CD4-positive, alpha-beta memory T cell (primary cell): Measurements from ENCODE around the gene ZNF770. TPM values are rescaled to one million over a fixed set of nuclear protein-coding genes. Genes with fewer than 3 reads are reported as not detected.
"Not testable (repeated sequence)": the region's sequence is repeated elsewhere in the genome, so short reads cannot be mapped to it uniquely, and the experiment has no call there.

Experiments
- CTCF ChIA-PET: fragments of 350-600 bp; sonication (Branson Sonifier 250); formaldehyde crosslinking; loops from one replicate; lab custom pipeline; 2021; ENCODE audit warnings: inconsistent platforms; ENCODE audit not compliant: partially characterized antibody; lab: Charles Lee
- POLR2A ChIA-PET: fragments of 350-600 bp; sonication (Branson Sonifier 250); formaldehyde crosslinking; loops from one replicate; lab custom pipeline; 2021; ENCODE audit not compliant: partially characterized antibody; lab: Charles Lee
- DNase-seq, 5 donors: peaks; one replicate each; pipeline versions ENCODE4 v3.0.0 to v3.0.0-alpha.2; 2020 to 2022; ENCODE audit warnings: mixed read lengths in 1 of 5
- H3K27ac ChIP-seq: one replicate; pipeline ENCODE4 v1.7.0; 2013; ENCODE audit warnings: low read depth, low read length
- H3K27me3 ChIP-seq: 2 replicates; pipeline ENCODE4 v1.7.0; 2013; ENCODE audit warnings: mild to moderate bottlenecking, low read length, moderate library complexity; ENCODE audit not compliant: insufficient read depth
- H3K36me3 ChIP-seq: 2 replicates; pipeline ENCODE4 v1.7.0; 2013; ENCODE audit warnings: mild to moderate bottlenecking, low read length, moderate library complexity; ENCODE audit not compliant: insufficient read depth
- H3K4me1 ChIP-seq: 2 replicates; pipeline ENCODE4 v1.7.0; 2013; ENCODE audit warnings: mild to moderate bottlenecking, low read length, moderate library complexity; ENCODE audit not compliant: insufficient read depth
- H3K4me3 ChIP-seq, 2 donors: one replicate each; pipeline ENCODE4 v1.7.0; 2013; ENCODE audit warnings: low read length in 2 of 2, mild to moderate bottlenecking in 1 of 2
- H3K9me3 ChIP-seq, 2 donors: one replicate each; pipeline ENCODE4 v1.7.0; 2013; ENCODE audit warnings: low read length in 2 of 2, control low read depth in 1 of 2; ENCODE audit not compliant: control insufficient read depth in 1 of 2
- H3K27ac Mint-ChIP-seq, 7 donors: one replicate each; pipeline ENCODE4 v1.8.0; 2020 to 2021; ENCODE audit warnings: mixed read lengths in 7 of 7, mild to moderate bottlenecking in 6 of 7, inconsistent platforms in 3 of 7, moderate library complexity in 3 of 7
- H3K27me3 Mint-ChIP-seq, 2 donors: one replicate each; pipeline ENCODE4 v1.8.0; 2020 to 2021; ENCODE audit warnings: mixed read lengths in 2 of 2
- H3K36me3 Mint-ChIP-seq, 2 donors: one replicate each; pipeline ENCODE4 v1.8.0; 2020 to 2021; ENCODE audit warnings: mixed read lengths in 2 of 2, inconsistent platforms in 1 of 2, mild to moderate bottlenecking in 1 of 2
- H3K4me1 Mint-ChIP-seq, 4 donors: one replicate each; pipeline ENCODE4 v1.8.0; 2020 to 2021; ENCODE audit warnings: mixed read lengths in 4 of 4, mild to moderate bottlenecking in 1 of 4
- H3K4me3 Mint-ChIP-seq, 8 donors: one replicate each; pipeline ENCODE4 v1.8.0; 2020 to 2021; ENCODE audit warnings: mixed read lengths in 8 of 8, mild to moderate bottlenecking in 7 of 8, moderate library complexity in 6 of 8, inconsistent platforms in 3 of 8
- H3K9me3 Mint-ChIP-seq, 8 donors: one replicate each; pipeline ENCODE4 v1.8.0; 2020 to 2021; ENCODE audit warnings: mixed read lengths in 8 of 8, mild to moderate bottlenecking in 5 of 8, inconsistent platforms in 3 of 8, moderate library complexity in 1 of 8
- intact Hi-C: fragments of 100-400 bp; cut with micrococcal nuclease; formaldehyde crosslinking; loops from one replicate; pipeline ENCODE4 v1.15.1; 2023
- polyA plus RNA-seq, 2 donors: library from polyadenylated mRNA; unstranded; fragments of 300-500 nt; fragmentation: Illumina TruSeq; gene quantifications; one replicate each; pipeline ENCODE4 v1.2.3, GENCODE V29; 2021
- total RNA-seq, 2 experiments: library from RNA; stranded (reverse); gene quantifications; one replicate each; pipeline ENCODE4 v1.2.3, GENCODE V29; 2021

ZNF770 gene
- total and polyA plus RNA-seq, 4 experiments from 2014 or later: 55.8 to 101 (median 66.5) TPM

- no peaks in the 10 kb centered on the region for H3K9me3 ChIP-seq
- Mint-ChIP-seq H3K36me3 (peaks cover 18 to 29% of the 10 kb centered on the region in 2 donors), H3K4me1 (peaks cover 0 to 10% (median 4%) of the 10 kb centered on the region in 4 donors), H3K27ac (peak overlapping the region in 4 of 7 donors; percentile 3 to 51 (median 25)), H3K9me3 (no peaks in the 10 kb centered on the region), H3K27me3 (no peaks in the 10 kb centered on the region), H3K4me3 (no peak overlapping the region)
- no peak for DNase-seq
- peaks cover 13% of the 10 kb centered on the region for H3K36me3 ChIP-seq
- no peak overlapping the region for H3K4me3 ChIP-seq
- no peaks in the 10 kb centered on the region for H3K4me1 ChIP-seq
- no peaks in the 10 kb centered on the region for H3K27me3 ChIP-seq
- no peak overlapping the region for H3K27ac ChIP-seq
- intact Hi-C loops: no loop called here
- ChIA-PET CTCF (no interaction called here), POLR2A (no interaction called here)
Measured at GRCh38 chr15:34953851-34954250, 34.2 kb downstream of the ZNF770 start.

DNA sequence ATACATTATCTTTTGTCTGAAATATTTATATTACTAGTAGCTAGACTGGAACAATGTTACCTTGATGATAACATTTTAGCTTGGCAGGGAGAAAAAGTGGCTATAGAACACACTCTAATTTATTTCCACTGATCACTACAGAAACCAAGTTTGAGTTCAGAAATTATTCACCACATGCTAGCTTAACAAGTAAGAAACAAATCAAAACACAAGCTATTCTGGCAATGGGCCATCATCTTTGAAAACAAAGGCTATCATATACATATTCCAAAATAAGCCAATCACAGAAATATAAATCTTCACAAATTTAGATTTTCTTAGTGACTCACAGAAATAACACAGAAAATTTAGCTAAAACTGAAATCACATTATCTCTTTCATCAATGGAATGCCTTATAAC is 35.6 kb downstream of the ZNF770 start:
- CTCF ChIA-PET: interaction anchor here (0.9 to 1.1 kb wide), 2 partner anchors 14 to 35 kb away, joined by 3 to 4 read pairs; no protein-coding TSS in a partner anchor
- POLR2A ChIA-PET: interaction anchor here (1.3 kb wide), 1 partner anchor 36 kb away, joined by 4 read pairs; the partner anchor contains the start of gene ZNF770
- no peak overlapping the region for H3K27ac ChIP-seq
- H3K4me1 Mint-ChIP-seq: peaks cover 0 to 10% (median 4%) of the 10 kb centered on the region in 4 donors
- intact Hi-C loops: no loop called here
- H3K27ac Mint-ChIP-seq: no peak overlapping the region
- H3K27me3 ChIP-seq: no peaks in the 10 kb centered on the region
- no peaks in the 10 kb centered on the region for H3K9me3 Mint-ChIP-seq
- DNase-seq: no peak
- no peak overlapping the region for H3K4me3 Mint-ChIP-seq
- no peaks in the 10 kb centered on the region for H3K9me3 ChIP-seq
- H3K4me1 ChIP-seq: no peaks in the 10 kb centered on the region
- H3K36me3 Mint-ChIP-seq: peaks cover 28 to 39% of the 10 kb centered on the region in 2 donors
- H3K27me3 Mint-ChIP-seq: no peaks in the 10 kb centered on the region
- H3K36me3 ChIP-seq: peaks cover 13% of the 10 kb centered on the region
- H3K4me3 ChIP-seq: no peak overlapping the region

DNA sequence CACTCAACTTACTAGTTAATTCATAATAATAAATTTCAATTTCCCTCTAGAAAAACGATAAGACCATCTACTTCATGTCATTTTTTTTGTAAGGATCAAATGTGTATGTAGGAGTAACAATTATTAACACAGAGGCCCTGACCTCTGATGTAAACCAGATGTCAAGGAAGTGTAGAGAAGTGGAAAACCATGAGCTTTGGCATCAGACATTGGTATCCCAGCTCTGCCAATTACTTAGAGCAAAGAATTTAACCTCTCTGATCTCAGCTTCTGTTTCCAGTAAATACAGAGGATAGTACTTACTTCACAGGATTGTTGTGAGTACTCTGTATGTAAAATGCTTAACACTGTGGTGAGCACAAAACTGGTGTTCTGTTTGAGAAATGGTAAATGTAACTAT is 36.1 kb downstream of the ZNF770 start:
- ChIA-PET CTCF (no interaction called here), POLR2A (no interaction called here)
- H3K4me3 Mint-ChIP-seq: no peak overlapping the region
- Histone ChIP-seq H3K4me3 (no peak overlapping the region), H3K27me3 (no peaks in the 10 kb centered on the region), H3K27ac (no peak overlapping the region), H3K4me1 (no peaks in the 10 kb centered on the region), H3K9me3 (no peaks in the 10 kb centered on the region), H3K36me3 (peaks cover 13% of the 10 kb centered on the region)
- no peak overlapping the region for H3K27ac Mint-ChIP-seq
- H3K36me3 Mint-ChIP-seq: peaks cover 29 to 40% of the 10 kb centered on the region in 2 donors
- H3K27me3 Mint-ChIP-seq: no peaks in the 10 kb centered on the region
- intact Hi-C loops: no loop called here
- H3K9me3 Mint-ChIP-seq: no peaks in the 10 kb centered on the region
- H3K4me1 Mint-ChIP-seq: peaks cover 0 to 10% (median 4%) of the 10 kb centered on the region in 4 donors
- DNase-seq: no peak

DNA sequence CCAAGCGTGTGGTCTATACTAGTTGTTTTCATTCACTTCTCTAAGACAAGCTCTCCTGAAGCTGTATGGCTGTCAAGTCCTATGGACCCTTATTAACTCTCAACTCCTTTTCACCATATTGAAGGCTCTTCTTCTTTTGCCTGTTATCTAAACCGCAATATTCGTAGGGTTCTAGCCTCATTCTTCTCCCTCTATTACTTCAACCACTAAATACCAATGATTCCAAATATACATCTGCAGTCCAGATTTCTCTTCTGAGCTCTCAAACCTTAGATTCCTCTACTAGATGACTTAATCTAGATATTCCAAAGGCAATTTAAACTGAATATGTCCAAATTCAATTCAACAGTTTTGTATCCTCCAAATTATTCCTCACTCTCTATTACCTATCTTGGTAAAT is 43.2 kb downstream of the ZNF770 start:
- intact Hi-C loops: no loop called here
- H3K4me1 Mint-ChIP-seq: peaks cover 0 to 6% (median under 1%) of the 10 kb centered on the region in 4 donors
- peaks cover 40 to 58% of the 10 kb centered on the region in 2 donors for H3K36me3 Mint-ChIP-seq
- CTCF ChIA-PET: interaction anchor here (1.2 to 1.8 kb wide), 2 partner anchors 24 to 25 kb away, joined by 4 read pairs; partner anchors contain the start of gene AQR
- Histone ChIP-seq H3K4me1 (no peaks in the 10 kb centered on the region), H3K27me3 (no peaks in the 10 kb centered on the region), H3K9me3 (no peaks in the 10 kb centered on the region), H3K36me3 (peaks cover 27% of the 10 kb centered on the region), H3K27ac (no peak overlapping the region), H3K4me3 (no peak overlapping the region)
- DNase-seq: no peak
- no peaks in the 10 kb centered on the region for H3K27me3 Mint-ChIP-seq
- H3K27ac Mint-ChIP-seq: peak overlapping the region in 2 of 7 donors; percentile 13 to 15
- POLR2A ChIA-PET: interaction anchor here (1.8 kb wide), 1 partner anchor 43 kb away, joined by 5 read pairs; the partner anchor contains the start of gene ZNF770
- no peaks in the 10 kb centered on the region for H3K9me3 Mint-ChIP-seq
- H3K4me3 Mint-ChIP-seq: no peak overlapping the region

DNA sequence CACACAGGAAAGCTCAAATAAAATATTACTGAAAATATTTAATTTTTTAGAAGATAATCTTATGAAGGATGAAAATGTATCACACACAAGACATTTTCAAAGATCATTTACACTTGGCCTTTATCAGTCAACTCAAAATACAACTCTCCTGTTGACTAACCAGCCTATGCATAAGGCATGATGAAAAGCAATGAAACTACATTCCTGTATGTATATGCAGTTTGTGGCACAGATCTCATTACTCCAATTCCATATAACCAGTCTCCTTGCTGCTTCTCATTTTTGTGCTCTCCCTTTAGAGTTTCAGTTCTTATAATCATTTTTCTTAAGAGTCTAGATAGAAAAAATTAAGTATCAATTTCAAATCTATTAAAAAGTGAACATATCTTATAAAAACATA is 44.4 kb downstream of the ZNF770 start:
- Histone ChIP-seq H3K36me3 (peaks cover 31% of the 10 kb centered on the region), H3K27me3 (no peaks in the 10 kb centered on the region), H3K27ac (no peak overlapping the region), H3K9me3 (no peaks in the 10 kb centered on the region), H3K4me3 (no peak overlapping the region), H3K4me1 (no peaks in the 10 kb centered on the region)
- intact Hi-C loops: no loop called here
- no peak overlapping the region for H3K4me3 Mint-ChIP-seq
- H3K27ac Mint-ChIP-seq: peak overlapping the region in 1 of 7 donors; percentile 62
- DNase-seq: no peak
- H3K9me3 Mint-ChIP-seq: no peaks in the 10 kb centered on the region
- POLR2A ChIA-PET: interaction anchor here (1.8 kb wide), 1 partner anchor 44 kb away, joined by 5 read pairs; the partner anchor contains the start of gene ZNF770
- H3K4me1 Mint-ChIP-seq: peaks cover 0 to 6% (median under 1%) of the 10 kb centered on the region in 4 donors
- CTCF ChIA-PET: interaction anchor here (1.3 kb wide), 1 partner anchor 23 kb away, joined by 4 read pairs; no protein-coding TSS in a partner anchor
- peaks cover 47 to 67% of the 10 kb centered on the region in 2 donors for H3K36me3 Mint-ChIP-seq
- H3K27me3 Mint-ChIP-seq: no peaks in the 10 kb centered on the region

DNA sequence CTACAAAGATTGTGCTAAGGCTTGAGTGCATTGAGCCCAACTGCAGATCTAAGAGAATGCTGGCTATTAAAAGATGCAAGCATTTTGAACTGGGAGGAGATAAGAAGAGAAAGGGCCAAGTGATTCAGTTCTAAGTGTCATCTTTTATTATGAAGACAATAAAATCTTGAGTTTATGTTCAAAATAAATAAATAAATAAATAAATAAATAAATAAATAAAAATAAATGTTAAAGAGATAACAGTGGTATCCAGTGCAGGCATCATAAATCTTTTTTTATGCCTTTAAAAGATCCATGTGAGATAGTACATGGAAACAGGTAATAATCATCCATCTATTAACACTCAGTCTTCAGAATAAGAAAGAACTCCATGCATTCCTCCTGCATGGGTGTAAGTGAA is 44.8 kb downstream of the ZNF770 start:
- H3K4me1 ChIP-seq, H3K27me3 Mint-ChIP-seq, POLR2A ChIA-PET, DNase-seq, H3K27ac Mint-ChIP-seq, intact Hi-C loops, H3K4me1 Mint-ChIP-seq, H3K9me3 Mint-ChIP-seq, H3K4me3 Mint-ChIP-seq, H3K4me3 ChIP-seq, H3K9me3 ChIP-seq, H3K27ac ChIP-seq, H3K27me3 ChIP-seq: not testable (repeated sequence)
- H3K36me3 Mint-ChIP-seq: peaks cover 47 to 68% of the 10 kb centered on the region in 2 donors
- peaks cover 31% of the 10 kb centered on the region for H3K36me3 ChIP-seq
- CTCF ChIA-PET: interaction anchor here (1.3 kb wide), 1 partner anchor 23 kb away, joined by 4 read pairs; no protein-coding TSS in a partner anchor

GRCh38 chr15:34942363-34942762 is 45.7 kb downstream of the ZNF770 start:
- H3K36me3 ChIP-seq: peaks cover 31% of the 10 kb centered on the region
- H3K9me3 Mint-ChIP-seq: no peaks in the 10 kb centered on the region
- peaks cover 39 to 66% of the 10 kb centered on the region in 2 donors for H3K36me3 Mint-ChIP-seq
- no peaks in the 10 kb centered on the region for H3K27me3 ChIP-seq
- H3K9me3 ChIP-seq: no peaks in the 10 kb centered on the region
- POLR2A ChIA-PET: no interaction called here
- intact Hi-C loops: no loop called here
- CTCF ChIA-PET: interaction anchor here (1.1 to 1.3 kb wide), 4 partner anchors 21 to 27 kb away, joined by 3 to 9 read pairs (median 4); partner anchors contain the start of gene AQR
- H3K4me3 ChIP-seq: no peak overlapping the region
- peaks cover 0 to 5% (median under 1%) of the 10 kb centered on the region in 4 donors for H3K4me1 Mint-ChIP-seq
- H3K27ac ChIP-seq: no peak overlapping the region
- no peak for DNase-seq
- no peaks in the 10 kb centered on the region for H3K27me3 Mint-ChIP-seq
- no peak overlapping the region for H3K27ac Mint-ChIP-seq
- no peaks in the 10 kb centered on the region for H3K4me1 ChIP-seq
- no peak overlapping the region for H3K4me3 Mint-ChIP-seq
